GM18511 (cell line): ENCODE data around the gene LRRC4B.
"Not testable (repeated sequence)": the region's sequence is repeated elsewhere in the genome, so short reads cannot be mapped to it uniquely, and the experiment has no call there.

Experiments
- ATAC-seq: cut with Tn5 transposase; IDR thresholded peaks from one replicate; pipeline ENCODE4 v1.9.1; 2021; ENCODE audit warnings: mild to moderate bottlenecking, moderate library complexity; ENCODE audit not compliant: unreplicated experiment

The LRRC4B gene, protein sequence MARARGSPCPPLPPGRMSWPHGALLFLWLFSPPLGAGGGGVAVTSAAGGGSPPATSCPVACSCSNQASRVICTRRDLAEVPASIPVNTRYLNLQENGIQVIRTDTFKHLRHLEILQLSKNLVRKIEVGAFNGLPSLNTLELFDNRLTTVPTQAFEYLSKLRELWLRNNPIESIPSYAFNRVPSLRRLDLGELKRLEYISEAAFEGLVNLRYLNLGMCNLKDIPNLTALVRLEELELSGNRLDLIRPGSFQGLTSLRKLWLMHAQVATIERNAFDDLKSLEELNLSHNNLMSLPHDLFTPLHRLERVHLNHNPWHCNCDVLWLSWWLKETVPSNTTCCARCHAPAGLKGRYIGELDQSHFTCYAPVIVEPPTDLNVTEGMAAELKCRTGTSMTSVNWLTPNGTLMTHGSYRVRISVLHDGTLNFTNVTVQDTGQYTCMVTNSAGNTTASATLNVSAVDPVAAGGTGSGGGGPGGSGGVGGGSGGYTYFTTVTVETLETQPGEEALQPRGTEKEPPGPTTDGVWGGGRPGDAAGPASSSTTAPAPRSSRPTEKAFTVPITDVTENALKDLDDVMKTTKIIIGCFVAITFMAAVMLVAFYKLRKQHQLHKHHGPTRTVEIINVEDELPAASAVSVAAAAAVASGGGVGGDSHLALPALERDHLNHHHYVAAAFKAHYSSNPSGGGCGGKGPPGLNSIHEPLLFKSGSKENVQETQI

DNA sequence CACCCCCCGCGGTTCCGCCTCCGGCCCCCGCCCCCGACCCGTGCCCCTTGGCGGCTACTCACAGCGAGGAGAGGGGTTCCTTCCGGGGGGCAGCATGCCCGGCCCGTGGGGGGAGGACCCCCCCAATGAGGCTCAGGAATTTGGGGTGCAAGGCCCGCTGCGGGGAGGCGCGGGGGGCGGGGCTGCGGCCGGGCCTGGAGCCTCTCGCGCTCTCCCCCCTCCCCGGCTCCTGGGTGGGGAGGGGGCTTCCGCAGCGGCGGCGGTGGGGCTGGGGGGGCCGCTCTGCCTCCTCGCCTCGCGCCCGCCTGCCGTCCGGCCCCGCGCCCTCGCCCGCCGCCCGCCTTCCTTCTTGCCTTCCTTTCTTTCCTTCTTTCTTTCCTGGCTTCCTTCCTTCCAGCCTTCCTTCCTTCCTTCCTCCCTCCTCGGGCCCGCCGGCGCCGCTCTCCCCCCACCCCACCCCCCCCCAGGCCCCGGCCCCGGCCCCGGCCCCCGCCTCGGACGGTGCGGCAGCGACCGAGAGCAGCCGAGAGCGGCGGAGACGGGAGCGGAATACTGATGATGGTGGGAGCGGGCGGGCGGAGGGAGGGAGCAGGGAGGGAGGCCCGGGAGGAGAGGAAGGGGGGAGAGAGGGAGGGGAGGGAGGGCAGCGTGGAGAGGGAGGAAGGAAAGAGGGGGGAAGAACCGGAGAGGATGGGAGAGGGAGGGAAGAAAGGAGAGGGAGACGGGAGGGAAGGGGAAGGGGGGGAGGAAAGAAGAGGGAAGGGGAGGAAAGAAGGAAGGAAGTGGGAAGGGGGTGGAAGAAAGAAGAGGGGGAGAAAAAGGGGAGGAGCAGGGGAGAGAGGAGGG is at the start of gene LRRC4B:
Gene LRRC4B, minus strand, starts transcription at position 554 of the 846 bp plus-strand sequence. CDS start 19,597 bp downstream, outside the sequence.
- no peak for ATAC-seq

DNA sequence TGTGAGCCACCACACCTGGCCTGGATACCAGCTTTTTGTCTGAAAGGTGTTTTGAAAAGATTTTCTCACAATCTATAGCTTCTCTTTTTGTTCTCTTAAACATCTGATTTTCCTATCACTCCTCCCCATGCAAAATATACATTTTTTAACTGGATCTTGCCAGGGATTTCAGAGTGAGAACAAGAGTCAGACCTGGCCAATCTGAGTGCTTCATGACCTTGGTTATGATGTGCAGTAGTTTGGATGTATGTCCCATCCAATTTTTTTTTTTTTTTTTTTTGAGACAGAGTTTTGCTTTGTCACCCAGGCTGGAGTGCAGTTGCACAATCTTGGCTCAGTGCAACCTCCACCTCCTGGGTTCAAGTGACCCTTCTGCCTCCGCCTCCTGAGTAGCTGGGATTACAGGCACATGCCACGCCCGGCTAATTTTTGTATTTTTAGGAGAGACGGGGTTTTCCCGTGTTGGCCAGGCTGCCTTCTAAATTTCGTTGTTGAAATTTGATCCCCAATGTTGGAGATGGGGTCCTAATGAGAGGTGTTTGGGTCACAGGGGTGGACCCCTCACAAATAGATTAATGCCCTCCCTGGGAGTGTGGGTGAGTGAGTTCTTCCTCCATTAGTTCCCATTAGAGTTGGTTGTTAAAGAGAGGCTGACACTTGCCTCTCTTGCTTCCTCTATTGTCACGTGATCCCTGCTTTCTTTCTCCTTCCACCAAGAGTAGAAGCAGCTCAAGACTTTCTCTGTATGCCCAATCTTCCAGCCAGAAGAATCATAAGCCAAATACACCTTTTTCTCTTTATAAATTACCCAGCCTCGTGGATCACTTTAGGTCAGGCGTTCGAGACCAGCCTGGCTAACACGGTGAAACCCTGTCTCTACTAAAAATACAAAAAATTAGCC is 44.5 kb upstream of the LRRC4B start:
- ATAC-seq: not testable (repeated sequence)

DNA sequence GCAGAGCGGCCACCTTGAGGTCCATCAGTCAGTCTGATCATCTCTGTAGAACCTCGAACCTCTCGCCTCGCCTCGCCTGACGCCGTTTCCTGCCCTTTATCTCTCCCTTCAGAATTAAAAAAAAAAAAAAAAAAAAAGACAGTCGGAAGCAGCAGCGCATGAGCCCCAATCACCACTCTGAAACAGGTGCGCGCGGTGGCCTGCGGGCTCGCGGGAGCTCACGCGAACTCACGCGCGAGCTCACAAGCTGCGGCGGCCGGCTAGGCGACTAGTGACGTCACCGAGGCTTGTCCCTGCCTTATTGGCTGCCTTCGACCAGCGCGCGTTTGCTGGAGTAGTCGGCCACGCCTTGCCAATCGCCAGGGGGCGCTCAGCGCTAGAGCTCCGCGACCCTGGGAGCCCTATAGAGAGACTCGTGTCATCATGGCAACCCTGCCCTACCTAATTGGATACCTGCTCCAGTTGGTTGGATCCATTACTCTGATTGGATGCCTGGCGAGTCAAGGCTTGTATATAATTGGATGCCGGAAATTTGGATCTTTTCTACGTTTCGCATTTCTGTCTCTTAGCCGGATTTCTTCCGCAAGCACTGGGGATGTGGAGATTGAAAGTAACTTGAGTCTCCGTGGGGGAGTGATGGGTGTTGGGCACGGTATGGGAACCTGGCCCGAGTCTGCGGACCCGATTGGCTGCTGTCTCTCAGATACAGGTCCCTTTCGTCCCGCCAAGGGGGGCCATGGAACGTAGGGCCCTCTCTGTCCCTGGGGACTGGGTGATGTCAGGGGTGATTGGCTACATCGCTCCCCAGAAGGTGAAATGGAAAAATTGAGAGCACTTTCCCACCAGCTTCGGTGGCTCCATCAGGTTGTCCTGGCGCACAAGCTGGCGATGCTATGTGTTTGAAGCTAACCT is 39.9 kb upstream of the LRRC4B start:
- no peak for ATAC-seq

DNA sequence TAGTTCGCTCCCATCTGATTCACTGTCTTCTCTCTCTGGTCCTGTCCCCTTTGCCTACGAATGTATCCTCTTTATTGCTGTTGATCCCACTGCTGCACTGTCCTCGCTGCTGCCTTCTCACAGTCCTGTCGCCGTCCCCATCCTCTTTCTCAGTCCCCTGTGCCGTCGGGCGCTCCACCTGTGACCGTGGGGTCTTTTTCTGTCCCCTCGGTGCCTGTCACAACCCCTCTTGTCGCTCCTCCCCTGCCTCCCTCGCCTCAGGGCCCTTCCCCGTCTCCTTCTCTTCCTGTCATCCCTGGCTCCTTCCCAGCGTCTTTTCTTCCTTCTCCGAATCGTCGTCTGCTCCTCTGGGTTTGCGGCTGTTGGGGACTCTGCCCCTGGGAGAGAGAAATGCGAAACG is 39.2 kb upstream of the LRRC4B start:
- no peak for ATAC-seq

DNA sequence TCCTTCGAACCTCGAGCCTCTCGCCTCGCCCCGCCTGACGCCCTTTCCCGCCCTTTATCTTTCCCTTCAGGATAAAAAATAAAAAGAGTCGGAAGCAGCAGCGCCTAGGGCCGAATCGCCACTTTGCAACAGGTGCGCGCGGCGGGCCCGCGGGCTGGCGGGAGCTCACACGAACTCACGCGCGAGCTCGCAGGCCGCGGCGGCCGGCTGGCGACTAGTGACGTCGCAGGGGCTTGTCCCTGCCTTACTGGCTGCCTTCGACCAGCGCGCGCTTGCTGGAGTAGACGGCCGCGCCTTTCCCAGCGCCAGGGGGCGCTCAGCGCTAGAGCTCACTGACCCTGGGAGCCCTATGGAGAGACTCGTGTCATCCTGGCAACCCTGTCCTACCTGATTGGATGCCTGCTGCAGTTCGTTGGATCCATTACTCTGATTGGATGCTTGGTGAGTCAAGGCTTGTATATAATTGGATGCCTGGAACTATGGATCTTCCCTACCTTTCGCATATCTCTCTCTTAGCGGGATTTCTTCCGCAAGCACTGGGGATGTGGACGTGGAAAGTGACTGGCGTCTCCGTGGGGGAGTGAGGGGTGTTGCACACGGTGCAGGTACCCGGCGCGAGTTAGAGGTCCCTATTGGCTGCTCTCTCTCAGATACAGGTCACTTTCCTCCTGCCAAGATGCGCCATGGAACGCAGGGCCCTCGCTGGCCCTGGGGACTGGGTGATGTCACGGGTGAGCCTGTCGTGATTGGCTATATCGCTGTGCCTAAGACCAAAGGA is 38.0 kb upstream of the LRRC4B start:
- not testable (repeated sequence) for ATAC-seq

DNA sequence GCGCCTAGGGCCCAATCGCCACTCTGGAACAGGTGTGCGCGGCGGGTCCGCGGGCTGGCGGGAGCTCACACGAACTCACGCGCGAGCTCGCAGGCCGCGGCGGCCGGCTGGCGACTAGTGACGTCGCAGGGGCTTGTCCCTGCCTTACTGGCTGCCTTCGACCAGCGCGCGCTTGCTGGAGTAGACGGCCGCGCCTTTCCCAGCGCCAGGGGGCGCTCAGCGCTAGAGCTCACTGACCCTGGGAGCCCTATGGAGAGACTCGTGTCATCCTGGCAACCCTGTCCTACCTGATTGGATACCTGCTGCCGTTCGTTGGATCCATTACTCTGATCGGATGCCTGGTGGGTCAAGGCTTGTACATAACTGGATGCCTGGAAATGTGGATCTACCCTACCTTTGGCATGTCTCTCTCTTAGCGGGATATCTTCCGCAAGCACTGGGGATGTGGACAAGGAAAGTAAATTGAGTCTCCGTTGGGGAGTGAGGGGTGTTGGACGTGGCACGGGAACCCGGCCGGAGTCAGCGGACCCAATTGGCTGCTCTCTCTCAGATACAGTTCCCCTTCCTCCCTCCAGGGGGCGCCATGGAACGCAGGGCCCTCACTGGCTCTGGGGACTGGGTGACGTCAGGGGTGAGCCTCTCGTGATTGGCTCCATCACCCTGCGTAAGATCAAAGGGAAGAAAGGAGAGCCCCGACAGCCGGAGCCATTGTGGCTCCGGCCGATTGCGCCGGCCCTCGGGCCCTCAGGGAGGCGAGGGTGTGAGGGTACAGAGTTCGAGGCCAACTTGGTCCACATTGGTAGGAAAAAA is 36.2 kb upstream of the LRRC4B start:
- not testable (repeated sequence) for ATAC-seq

DNA sequence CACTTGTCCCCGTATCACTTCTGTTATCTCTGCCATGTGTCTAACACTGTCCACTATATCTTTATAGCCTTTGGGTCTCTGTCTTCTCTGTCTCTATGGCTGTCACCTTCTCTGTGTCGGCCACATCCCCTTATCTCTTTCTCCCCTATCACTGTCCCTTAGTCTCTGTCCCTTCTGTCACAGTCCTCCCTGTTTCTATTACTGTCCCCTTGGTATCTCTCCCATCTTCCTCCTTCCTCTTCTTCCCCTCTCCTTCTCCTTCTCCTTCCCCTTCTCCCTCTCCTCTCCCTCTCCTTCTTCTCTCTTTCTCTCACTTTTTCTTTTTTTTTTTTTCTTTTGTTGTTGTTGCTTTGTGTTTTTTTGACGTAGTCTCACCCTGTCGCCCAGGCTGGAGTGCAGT is 34.7 kb upstream of the LRRC4B start:
- ATAC-seq: no peak

DNA sequence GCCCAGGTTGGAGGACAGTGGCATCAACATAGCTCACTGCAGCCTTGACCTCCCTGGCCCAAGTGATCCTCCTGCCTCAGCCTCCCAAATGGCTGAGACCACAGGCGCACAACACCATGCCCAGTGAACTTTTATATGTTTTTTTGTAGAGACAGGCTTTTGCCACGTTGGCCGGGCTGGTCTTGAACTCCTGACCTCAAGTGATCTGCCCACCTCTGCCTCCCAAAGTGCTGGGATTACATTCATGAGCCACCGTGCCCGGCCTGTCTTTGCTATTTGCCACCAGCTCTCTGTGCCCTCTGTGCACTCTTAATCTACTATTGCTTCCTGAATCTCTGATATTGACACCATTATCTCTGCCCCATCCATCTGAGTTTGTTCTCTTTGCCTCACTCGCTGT is 34.3 kb upstream of the LRRC4B start:
- no peak for ATAC-seq

DNA sequence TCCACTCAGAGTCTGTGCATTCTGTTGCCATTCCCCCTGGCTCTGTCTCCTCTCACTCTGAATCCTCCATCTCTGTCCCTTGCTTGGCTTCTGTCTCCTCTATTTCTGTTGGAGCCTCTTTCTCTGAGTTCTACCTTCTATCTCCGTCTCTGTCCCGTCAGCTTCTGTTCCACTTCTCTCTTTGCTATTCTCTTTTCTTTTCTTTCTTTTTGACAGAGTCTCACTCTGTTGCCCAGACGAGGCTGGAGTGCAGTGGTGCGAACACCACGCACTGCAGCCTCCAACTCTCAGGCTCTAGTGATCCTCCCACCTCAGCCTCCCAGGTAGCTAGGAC is 33.8 kb upstream of the LRRC4B start:
- no peak for ATAC-seq

DNA sequence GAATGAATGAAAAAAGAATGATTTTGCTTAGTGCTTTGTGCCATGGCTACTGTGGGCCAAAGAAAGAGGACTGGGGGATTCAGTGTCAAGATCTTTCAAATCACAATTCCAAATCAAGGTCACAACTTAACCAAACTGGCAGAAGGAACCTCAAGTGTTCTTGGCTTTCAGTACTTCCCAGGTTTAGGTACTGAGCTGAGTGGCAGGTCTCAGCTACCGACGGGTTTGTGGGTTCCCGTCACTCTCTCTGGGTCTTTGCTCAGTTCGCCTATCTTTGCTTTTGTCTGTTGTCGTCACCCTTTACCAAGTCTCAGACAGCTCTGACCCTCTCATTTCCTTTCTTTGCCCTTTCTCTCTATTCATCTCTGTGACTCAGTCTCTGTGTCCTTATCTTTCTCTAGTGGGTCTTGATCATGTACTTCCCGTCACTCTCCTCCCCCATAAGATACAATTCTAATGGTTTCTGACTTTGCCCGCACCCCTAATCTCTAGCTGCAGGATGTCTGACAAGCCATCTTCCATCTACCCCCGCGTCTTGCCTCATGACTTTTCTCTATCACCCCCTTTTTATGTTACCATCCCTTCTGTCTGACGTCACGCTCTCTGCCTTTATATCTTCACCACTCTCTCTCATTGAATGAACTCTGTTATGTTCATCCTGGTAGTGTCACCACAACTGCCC is 33.3 kb upstream of the LRRC4B start:
- ATAC-seq: no peak

DNA sequence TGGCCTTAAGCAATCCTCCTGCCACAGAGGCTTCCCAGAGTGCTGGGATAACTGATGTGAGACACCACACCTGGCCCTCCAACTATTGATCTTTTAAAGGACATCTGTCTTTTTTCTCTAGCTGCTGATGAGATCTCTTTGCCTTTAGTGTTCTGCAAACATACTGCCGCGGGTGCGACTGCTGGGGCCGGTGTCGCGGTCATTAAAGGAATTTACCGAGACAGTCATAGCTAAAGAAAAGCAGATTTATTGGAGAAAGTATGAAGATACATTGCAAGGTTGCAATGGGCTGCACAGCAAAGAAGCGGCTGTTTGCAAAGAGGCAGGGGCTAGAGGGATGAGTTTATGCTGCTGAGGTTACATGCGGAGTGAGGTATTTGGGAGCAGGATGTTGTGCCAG is 31.2 kb upstream of the LRRC4B start:
- ATAC-seq: no peak

DNA sequence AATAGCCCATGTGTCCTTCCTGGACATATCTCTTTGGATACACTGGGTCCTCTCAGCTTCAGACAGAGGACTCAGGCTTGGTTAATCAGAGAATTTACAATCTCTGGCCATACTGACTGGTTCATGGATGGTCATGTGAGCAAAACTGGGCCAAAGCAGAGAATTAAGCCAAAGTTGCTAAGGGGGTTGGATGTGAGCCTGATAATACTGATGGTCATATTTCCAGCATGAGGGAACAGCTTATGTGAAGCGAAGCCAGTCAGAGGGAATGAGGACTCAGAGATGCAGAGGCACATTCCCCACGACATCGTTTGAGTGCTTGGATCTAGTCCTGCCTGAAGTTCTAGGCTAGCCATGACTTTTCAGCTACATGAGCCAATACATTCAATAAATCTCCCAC is 22.0 kb upstream of the LRRC4B start:
- ATAC-seq: no peak

DNA sequence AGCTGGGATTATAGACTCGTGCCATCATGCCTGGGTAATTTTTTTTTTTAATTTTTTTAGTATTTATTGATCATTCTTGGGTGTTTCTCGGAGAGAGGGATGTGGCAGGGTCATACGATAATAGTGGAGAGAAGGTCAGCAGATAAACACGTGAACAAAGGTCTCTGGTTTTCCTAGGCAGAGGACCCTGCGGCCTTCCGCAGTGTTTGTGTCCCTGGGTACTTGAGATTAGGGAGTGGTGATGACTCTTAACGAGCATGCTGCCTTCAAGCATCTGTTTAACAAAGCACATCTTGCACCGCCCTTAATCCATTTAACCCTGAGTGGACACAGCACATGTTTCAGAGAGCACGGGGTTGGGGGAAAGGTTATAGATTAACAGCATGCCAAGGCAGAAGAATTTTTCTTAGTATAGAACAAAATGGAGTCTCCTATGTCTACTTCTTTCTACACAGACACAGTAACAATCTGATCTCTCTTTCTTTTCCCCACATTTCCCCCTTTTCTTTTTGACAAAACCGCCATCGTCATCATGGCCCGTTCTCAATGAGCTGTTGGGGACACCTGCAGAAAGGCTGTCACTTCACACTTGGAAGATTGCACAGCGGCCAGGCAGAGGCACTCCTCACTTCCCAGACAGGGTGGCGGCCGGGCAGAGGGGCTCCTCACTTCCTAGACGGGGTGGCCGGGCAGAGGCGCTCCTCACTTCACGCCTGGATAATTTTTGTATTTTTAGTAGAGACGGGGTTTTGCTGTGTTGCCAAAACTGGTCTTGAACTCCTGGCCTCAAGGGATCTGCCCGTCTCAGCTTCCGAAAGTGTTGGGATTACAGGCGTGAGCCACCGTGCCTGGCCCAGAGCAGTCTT is 13.8 kb upstream of the LRRC4B start:
- not testable (repeated sequence) for ATAC-seq

DNA sequence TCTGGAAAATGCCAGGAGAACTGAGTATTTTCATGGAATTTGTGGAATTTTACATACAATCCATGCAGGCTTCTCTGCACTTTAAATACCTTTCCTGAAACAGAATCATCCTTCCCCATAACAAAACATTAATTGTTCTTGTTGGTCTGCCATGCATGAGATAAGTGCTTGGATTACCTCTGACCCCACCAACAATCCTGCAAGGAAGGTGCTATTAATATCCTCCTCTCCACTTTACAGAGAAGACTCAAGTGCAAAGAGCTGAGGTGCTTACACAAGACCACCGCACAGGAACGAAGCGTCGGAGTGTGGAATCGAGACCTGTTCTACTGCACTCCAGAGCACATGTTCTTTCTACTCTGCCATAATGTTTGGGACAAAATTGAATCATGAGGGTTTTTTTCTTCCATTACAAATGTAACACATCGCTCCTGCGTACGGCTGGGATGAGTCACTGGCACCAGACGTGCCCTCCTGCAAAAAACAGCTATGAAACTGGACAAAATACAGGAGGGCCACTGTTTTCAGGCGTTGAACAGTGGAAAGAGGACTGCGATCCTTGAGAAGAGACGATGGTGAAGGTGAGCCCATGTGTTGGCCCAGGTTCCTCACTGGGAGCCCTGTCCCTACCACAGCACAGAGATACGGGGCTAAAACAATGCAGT is 12.9 kb upstream of the LRRC4B start:
- ATAC-seq: no peak

DNA sequence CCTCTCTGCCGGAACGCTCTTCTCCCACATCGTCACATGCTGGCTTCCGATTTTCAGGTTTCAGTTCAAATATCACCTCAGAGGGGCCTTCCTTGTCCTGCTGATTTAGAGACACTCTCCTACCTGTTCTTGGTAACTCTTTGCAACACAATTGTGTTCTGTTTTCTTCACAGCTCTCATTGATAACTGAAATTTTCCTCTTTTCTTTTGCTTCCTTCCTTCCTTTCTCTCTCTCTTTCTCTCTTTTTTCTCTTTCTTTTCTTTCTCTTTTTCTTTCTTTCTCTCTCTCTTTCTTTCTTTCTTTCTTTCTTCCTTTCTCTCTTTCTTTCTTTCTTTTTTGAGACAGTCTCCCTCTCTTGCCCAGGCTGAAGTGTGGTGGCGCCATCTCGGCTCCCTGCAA is 12.0 kb upstream of the LRRC4B start:
- ATAC-seq: no peak

DNA sequence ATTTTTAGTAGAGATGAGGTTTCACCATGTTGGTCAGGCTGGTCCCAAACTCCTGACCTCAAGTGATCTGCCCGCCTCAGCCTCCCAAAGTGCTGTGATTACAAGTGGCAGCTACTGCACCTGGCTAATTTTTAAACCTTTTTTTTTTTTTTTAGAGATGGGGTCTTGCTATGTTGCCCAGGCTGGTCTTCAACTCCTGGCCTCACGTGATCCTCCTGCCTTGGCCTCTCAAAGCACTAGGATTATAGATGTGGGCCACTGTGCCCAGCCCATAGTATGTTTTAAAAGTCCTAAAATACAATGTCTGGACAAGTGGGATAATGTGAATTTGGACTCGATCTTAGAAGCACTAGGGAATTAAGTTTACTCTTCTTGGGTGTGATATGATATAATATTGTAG is 8.5 kb upstream of the LRRC4B start:
- not testable (repeated sequence) for ATAC-seq
